NCI-H1436 (cell line): ENCODE measurements around the gene PTHLH.

Source experiments
- DNase-seq: peaks from one replicate; lab custom pipeline; 2025; lab: John Stamatoyannopoulos, UW

Gene PTHLH

DNA sequence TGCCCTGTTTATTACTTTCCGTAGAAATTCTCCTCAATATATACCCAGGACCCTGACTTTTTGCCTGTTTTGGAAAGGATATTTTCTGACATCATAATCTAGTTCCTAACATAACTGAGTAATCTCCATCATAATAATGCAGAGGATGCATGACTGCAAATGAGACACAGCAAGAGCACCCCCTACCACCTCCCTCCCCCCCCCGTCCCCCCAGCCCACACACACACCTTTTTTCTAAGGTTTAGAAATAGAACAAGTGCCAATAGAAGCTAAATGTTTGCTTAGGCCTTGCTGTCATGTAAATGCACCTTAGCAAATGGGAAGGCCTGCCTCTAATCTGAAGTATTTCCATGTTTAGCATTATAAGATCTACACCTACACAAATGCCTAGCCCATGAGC, at the start of gene PTHLH:
TSS of gene PTHLH (minus strand) at position 13 of the 400 bp plus-strand sequence. CDS start 3,239 bp downstream, outside the sequence.
- no peak for DNase-seq

DNA sequence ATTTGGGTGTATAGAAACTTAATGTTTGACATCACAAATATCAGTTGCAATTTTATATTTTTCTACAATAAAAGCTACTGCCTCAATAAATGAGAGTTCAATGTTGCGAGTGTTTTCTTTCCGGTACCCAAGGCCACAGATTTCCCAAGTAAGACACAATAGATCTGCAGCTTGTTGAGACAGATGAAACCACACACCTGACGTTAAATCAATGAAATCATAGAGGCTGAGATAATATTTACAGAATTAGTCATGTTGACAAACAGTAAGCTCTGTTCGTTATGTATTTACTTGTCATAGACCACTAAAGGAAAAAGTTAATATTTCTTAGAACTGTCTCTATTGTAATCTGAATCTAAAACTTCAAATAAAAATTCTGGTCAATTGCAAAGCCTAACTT, 49.2 kb upstream of the PTHLH start:
- no peak for DNase-seq

DNA sequence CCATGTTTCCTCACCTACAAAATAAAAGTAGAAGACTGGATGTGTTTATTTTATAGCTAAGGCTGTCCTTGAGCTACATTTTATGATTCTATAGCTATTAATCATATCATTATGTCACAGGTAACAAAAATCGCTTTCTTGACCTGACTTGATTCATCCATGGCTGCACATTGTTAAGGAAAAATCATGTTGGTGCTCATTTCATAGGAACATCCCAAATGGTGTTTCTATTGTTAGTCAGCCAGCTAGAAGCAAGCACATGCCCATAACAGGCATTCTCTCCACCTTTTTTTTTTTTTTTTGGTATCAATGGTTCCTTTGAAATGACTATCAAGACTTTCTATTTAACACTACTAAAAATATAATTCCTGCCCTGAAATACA, 45.3 kb upstream of the PTHLH start:
- DNase-seq = no peak

DNA sequence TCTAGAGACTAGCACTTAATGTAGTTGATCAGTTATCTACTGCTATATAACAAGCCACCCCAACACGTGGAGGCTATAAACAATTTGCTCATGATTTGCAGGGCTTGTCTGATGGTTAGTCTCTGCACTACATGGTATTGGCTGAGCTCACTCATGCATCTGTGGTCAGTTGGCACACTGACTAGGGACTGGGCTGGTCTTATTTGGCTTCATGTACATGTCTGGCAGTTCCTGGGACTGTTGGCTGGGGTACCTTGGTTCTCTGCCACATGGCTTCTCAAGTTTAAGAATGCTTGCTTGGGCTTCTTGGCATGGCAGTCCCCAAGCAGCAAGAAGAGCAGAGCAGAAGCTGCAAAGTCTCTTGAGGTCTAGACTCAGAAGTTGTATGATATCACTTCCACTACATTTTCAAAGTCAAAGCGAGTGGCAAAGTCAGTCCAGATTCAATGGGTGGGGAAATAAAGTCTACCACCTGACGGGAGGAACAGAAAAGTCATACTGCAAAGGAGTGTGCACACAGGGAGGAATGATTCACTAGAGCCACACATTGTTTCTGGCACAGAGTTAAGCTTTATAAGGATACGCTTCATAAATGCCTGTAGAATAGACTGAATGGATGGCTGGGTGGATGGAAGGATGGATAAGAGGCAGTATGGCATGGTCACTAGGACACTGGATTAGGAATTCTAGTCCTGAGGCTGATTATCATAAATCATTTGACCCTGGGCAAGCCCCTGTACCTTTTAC, 44.8 kb upstream of the PTHLH start:
- DNase-seq = no peak

DNA sequence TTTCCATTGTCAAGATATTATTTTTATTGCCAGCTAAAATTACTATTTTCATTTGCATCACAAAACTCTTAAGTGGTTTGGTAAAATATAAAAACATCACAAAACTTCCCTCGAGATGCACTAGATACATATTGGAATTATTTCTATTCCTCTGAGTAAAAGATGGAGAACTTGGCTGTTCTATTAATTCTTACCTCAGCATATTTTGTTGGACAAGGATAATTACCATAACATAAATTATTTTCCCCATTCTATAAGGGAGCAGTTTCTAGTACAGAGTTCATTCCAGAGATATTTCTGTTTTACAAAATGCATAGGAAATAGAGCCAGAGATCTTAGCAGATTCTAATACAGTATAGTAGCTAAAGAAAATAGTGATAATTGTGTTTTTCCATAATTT, 42.6 kb upstream of the PTHLH start:
- no peak for DNase-seq

DNA sequence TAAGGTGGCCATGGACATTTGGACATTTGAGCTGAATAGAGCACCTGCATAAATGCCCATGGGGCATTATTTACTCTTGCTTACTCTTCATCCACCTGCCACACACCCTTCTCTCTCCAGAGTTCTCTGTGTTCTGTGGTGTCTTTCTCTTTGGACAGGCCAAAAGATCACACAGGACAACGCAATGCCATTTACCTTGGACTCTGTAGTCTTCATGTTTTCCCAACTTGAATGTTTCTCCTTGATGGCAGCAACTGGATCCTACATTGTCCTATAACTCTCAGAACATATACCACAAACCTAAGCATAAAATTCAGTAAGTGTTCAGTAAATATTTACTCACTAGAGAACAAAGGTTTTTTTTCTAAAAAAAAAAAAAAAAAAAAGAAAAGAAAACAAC, 41.7 kb upstream of the PTHLH start:
- no peak for DNase-seq

GRCh38 chr12:28012333-28012918, 39.9 kb upstream of the PTHLH start:
- no peak for DNase-seq

DNA sequence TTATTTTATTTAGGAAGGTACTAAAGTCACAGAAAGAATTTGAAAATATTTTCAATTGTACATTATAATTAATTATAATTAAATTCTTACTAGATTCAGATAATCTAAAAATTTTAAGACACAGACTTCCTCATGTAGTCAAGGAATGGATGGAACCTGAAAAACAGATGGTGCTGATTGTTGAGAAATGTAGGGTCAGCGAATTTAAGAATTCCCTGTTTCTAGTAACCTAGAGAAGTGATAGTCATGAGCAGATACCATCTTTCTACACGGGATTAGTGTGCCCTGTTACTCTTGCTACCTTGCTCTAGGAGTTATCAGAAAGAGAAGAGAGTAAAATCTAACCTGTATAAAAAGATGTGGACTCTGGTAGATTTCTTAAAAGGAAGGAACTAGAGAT, 37.5 kb upstream of the PTHLH start:
- no peak for DNase-seq

DNA sequence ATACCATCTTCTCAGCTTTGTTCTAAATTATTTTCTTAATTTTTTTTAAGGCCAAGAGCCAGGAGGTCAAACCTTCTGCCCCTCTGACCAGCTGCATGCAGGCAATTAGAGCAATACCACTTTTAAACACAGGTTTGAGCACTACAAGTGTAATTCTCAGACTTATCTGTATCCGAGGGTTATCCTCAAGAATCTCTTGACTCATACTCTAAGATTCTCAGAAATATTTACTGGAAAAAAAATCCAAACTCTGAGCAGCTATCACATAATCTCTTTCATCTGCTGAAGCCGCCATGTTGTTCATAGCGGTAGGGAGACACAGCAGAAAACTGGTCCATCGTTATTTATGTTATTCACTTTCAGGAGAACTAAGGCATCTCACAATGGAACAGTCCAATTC, 27.4 kb upstream of the PTHLH start:
- DNase-seq = no peak

DNA sequence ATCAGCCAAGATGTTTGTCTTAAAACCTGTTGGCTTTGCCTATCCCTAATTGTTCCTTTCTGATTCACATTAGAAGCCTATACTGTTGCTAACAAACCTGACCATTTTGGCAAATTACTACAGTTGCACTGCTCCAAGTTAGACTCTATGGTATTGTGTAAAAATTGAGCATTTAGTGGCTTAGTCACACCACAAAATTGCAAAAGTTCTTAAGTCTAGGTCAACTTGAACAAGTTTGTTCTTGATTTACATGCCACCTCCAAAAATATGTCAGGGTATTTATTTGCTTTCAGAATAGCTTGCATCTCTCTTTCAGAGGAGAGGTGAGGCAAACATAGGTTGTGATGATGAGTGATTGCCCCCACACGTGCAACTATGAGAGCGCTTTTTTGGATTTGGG, 27.0 kb upstream of the PTHLH start:
- no peak for DNase-seq

DNA sequence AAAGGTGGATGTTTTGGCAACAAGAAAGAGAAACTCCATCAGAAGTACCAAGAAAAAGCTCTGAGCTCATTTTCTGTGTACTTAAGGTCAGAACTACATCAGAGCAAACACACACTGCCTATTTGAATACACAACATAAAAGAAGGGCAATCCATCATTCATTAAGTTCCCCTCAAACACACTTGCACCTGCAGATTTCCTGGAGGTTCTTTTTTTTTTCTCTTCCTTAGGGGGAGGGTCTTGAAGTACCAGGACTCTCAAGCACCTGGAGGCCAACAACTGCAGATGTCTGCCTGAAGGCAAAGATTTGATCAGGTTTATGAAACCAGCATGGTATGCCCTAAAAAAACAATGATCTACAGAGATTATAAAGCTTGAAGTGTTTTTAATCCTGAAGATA, 26.1 kb upstream of the PTHLH start:
- no peak for DNase-seq

- no peak for DNase-seq
Measured at GRCh38 chr12:27998170-27998569, 25.6 kb upstream of the PTHLH start.

DNA sequence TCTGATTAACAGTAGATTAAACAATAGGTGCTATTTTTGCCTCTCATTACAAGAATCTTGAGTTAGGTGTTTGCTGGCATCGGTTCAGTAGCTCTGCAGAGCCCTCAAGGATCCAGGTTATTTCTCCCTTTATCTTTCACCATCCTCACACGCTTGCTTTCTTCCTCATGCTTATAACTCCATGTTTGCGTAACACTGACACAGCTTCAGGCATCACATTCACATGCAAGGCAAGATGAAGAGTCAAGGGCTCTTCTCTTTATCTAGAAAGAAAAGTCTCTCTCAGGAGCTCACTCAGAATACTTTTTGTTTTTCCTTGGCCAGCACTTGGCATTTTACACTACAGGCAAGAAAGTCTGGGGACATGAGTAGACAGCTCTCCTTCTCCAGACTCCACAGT, 24.2 kb upstream of the PTHLH start:
- no peak for DNase-seq

GRCh38 chr12:27995406-27995805, 22.9 kb upstream of the PTHLH start:
- no peak for DNase-seq

GRCh38 chr12:27988594-27989233, 16.2 kb upstream of the PTHLH start:
- DNase-seq = no peak

GRCh38 chr12:27987331-27987730, 14.8 kb upstream of the PTHLH start:
- no peak for DNase-seq

- no peak for DNase-seq
Measured at GRCh38 chr12:27984275-27984674, 11.7 kb upstream of the PTHLH start.

- no peak for DNase-seq
Measured at GRCh38 chr12:27982951-27983350, 10.4 kb upstream of the PTHLH start.

GRCh38 chr12:27982385-27982784, 9.9 kb upstream of the PTHLH start:
- no peak for DNase-seq

GRCh38 chr12:27981874-27982273, 9.3 kb upstream of the PTHLH start:
- no peak for DNase-seq

- DNase-seq = no peak
Measured at GRCh38 chr12:27979145-27979544, 6.6 kb upstream of the PTHLH start.

- DNase-seq = no peak
Measured at GRCh38 chr12:27975222-27976136, 2.9 kb upstream of the PTHLH start.
